IMR-90 (cell line): ENCODE measurements around the gene LRRC31.

Experiments used
- BHLHE40 ChIP-seq: fragments of 150-350 bp; IDR thresholded peaks from 2 replicates; pipeline ENCODE4 v1.6.1; 2016; ENCODE audit warnings: mild to moderate bottlenecking, low read depth, low read length
- TF ChIP-seq, protein P1 (sequence below): conservative IDR thresholded peaks from 2 replicates; pipeline ENCODE4 v1.5.1; 2012; ENCODE audit warnings: mild to moderate bottlenecking, low read depth, low read length, improper control_type of control experiment

DNA sequence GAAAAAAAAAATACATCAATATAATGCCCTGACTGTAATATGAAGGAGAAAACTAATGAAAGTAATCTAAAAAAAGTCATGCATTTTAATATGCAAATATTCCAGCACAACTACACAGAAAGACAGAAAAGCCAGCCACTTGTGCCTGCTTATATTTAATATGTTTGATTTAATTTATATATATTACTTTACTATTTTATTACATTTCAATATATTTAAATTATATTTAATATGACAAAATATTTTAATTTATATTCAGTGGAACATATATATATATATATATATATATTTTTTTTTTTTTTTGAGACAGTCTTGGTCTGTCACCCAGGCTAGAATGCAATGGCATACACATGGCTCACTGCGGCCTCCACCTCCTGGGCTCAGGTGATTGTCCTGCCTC, 27.5 kb upstream of the LRRC31 start:
- TF ChIP-seq, protein P1, sequence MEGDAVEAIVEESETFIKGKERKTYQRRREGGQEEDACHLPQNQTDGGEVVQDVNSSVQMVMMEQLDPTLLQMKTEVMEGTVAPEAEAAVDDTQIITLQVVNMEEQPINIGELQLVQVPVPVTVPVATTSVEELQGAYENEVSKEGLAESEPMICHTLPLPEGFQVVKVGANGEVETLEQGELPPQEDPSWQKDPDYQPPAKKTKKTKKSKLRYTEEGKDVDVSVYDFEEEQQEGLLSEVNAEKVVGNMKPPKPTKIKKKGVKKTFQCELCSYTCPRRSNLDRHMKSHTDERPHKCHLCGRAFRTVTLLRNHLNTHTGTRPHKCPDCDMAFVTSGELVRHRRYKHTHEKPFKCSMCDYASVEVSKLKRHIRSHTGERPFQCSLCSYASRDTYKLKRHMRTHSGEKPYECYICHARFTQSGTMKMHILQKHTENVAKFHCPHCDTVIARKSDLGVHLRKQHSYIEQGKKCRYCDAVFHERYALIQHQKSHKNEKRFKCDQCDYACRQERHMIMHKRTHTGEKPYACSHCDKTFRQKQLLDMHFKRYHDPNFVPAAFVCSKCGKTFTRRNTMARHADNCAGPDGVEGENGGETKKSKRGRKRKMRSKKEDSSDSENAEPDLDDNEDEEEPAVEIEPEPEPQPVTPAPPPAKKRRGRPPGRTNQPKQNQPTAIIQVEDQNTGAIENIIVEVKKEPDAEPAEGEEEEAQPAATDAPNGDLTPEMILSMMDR: no peak
- TF ChIP-seq BHLHE40: no peak
